HL-60 (cell line): ENCODE data around the gene LIN37.

Experiments used
- SPI1 ChIP-seq: IDR thresholded peaks from 2 replicates; pipeline ENCODE4 v1.6.1; 2012; ENCODE audit warnings: low read depth, mild to moderate bottlenecking, borderline replicate concordance
- TF ChIP-seq, protein P1 (sequence below): IDR thresholded peaks from one replicate; pipeline ENCODE4 v1.5.1; 2011; ENCODE audit warnings: low read length, control low read depth, inconsistent platforms; ENCODE audit not compliant: insufficient read depth
- TF ChIP-seq, protein P2 (sequence below): IDR thresholded peaks from 2 replicates; pipeline ENCODE4 v1.6.1; 2012; ENCODE audit warnings: low read depth; ENCODE audit not compliant: insufficient replicate concordance

DNA sequence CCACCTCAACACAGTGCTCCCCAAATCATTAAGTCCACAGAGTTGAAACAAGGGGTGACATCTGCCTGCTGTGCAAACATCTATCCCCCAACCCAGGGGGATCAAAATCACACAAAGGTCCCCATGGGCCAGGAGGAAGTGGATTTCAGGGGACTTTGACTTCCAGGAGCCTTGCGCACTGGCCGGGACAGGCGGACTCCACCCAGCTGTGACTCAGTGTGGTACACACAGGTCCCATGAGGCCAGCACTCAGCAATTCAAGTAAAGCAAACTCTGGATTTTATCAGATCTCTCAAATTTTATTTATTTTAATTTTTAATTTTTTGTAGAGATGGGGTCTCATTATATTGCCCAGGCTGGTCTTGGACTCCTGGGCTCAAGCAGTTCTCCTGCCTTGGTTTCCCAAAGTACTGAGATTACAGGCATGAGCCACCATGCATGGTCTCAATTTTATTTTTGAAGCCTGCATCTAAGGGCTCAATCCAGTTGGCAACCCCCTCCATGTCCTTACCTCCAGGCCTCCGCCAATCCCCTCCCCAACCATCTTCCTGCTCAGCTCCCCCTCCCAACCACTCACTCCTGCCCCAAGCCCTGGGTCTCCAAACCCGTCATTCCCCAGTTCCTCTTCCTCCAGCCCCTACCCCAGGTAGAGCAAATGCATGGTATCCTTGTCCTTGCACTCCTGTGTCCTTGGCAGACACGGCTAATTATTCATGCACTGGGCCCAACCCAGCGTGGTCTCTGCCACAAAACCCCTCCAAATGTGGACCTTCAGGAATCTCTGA, 45.2 kb downstream of the LIN37 start:
- TF ChIP-seq, protein P1, sequence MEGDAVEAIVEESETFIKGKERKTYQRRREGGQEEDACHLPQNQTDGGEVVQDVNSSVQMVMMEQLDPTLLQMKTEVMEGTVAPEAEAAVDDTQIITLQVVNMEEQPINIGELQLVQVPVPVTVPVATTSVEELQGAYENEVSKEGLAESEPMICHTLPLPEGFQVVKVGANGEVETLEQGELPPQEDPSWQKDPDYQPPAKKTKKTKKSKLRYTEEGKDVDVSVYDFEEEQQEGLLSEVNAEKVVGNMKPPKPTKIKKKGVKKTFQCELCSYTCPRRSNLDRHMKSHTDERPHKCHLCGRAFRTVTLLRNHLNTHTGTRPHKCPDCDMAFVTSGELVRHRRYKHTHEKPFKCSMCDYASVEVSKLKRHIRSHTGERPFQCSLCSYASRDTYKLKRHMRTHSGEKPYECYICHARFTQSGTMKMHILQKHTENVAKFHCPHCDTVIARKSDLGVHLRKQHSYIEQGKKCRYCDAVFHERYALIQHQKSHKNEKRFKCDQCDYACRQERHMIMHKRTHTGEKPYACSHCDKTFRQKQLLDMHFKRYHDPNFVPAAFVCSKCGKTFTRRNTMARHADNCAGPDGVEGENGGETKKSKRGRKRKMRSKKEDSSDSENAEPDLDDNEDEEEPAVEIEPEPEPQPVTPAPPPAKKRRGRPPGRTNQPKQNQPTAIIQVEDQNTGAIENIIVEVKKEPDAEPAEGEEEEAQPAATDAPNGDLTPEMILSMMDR = no peak
- TF ChIP-seq, protein P2, sequence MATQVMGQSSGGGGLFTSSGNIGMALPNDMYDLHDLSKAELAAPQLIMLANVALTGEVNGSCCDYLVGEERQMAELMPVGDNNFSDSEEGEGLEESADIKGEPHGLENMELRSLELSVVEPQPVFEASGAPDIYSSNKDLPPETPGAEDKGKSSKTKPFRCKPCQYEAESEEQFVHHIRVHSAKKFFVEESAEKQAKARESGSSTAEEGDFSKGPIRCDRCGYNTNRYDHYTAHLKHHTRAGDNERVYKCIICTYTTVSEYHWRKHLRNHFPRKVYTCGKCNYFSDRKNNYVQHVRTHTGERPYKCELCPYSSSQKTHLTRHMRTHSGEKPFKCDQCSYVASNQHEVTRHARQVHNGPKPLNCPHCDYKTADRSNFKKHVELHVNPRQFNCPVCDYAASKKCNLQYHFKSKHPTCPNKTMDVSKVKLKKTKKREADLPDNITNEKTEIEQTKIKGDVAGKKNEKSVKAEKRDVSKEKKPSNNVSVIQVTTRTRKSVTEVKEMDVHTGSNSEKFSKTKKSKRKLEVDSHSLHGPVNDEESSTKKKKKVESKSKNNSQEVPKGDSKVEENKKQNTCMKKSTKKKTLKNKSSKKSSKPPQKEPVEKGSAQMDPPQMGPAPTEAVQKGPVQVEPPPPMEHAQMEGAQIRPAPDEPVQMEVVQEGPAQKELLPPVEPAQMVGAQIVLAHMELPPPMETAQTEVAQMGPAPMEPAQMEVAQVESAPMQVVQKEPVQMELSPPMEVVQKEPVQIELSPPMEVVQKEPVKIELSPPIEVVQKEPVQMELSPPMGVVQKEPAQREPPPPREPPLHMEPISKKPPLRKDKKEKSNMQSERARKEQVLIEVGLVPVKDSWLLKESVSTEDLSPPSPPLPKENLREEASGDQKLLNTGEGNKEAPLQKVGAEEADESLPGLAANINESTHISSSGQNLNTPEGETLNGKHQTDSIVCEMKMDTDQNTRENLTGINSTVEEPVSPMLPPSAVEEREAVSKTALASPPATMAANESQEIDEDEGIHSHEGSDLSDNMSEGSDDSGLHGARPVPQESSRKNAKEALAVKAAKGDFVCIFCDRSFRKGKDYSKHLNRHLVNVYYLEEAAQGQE = no peak
- no peak for TF ChIP-seq SPI1
